ENCODE data around the gene CEBPZOS. TPM values are rescaled to one million over a fixed set of nuclear protein-coding genes. Genes with fewer than 3 reads are reported as not detected.

CEBPZOS gene
- total and polyA plus RNA-seq, 9 of the 15 experiments (the other 6 are each of a cell fraction or from before 2014, with no cell fraction given), result 21.7 to 64.8 (median 46.7) TPM

GRCh38 chr2:37153224-37153623, 43.1 kb upstream of the CEBPZOS start (continued):
- no peak for TF ChIP-seq CREB1 (IDR thresholded peaks at IDR 0.05)
- no peak for TF ChIP-seq CREB1 (CRISPR knock-in tag; IDR thresholded peaks at IDR 0.05)
- no peak for TF ChIP-seq ZNF274 (IDR thresholded peaks at IDR 0.05; ENCODE audit: borderline replicate concordance, low read depth, low read length)

DNA sequence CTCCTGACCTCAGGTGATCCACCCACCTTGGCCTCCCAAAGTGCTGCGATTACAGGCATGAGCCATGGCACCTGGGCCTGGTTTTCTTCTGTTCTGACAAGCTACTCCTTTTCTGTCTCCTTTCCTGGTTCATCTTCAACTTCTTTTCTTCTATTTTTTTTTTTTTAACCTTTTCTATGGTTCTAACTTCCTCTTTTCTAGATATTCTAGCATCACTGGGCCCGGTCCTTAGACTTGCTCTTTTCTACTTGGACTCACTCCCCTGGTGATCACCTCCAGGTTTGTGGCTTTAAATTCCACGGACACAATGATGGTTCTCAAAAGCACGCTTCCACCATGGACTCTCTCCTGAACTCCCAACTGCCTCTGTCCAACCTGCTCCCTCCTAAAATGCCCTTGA, 41.5 kb upstream of the CEBPZOS start:
- FAIRE-seq (no peak), DNase-seq (ENCODE audit: extremely low read depth in 1 of 4, low spot score in 3 of 4) (no peak), ATAC-seq (no peak)
- intact Hi-C loops (cut with micrococcal nuclease) (no loop called here), in situ Hi-C loops (cut with MboI) (loop anchor here (10.0 kb wide), 1 partner anchor 720 kb away; no protein-coding TSS in a partner anchor)
- H3K4me2 ChIP-seq (ENCODE audit: insufficient read depth, low read length), result no peak overlapping the region
- no peaks in the 10 kb centered on the region for H3K36me3 ChIP-seq (ENCODE audit: control insufficient read depth, insufficient read depth, low read length)
- no peaks in the 10 kb centered on the region for H3K27me3 ChIP-seq (ENCODE audit: control insufficient read depth in 2 of 2, insufficient read depth in 2 of 2, low read length in 2 of 2)
- no TSS peak for BruUV-seq (replicated peaks)
- CTCF ChIA-PET (ENCODE audit: low intra/inter-chr PET ratio), result no interaction called here
- no peaks in the 10 kb centered on the region for H3K9me3 ChIP-seq (replicated peaks; ENCODE audit: control insufficient read depth, insufficient read depth, low read depth, low read length)
- peaks cover 7 to 18% of the 10 kb centered on the region in 2 experiments for H3K4me1 ChIP-seq (replicated peaks in 1 of 2; ENCODE audit: control insufficient read depth in 2 of 2, insufficient read depth in 2 of 2, low read length in 2 of 2)
- POLR2A ChIA-PET, result no interaction called here
- no peak overlapping the region for H3K27ac ChIP-seq (ENCODE audit: extremely low read depth, low read depth, low read length)
- H3K4me3 ChIP-seq, result no peak overlapping the region
- no peaks in the 10 kb centered on the region for H4K20me1 ChIP-seq (replicated peaks; ENCODE audit: control insufficient read depth, insufficient read depth, low read length)
- H3K79me2 ChIP-seq (ENCODE audit: control insufficient read depth, insufficient read depth, low read length), result peaks cover 26% of the 10 kb centered on the region
- WGBS (ENCODE audit: insufficient coverage, low coverage, missing lambda C conversion rate), result 86% methylated on average over 3 of the region's 4 CpGs
- H2AFZ ChIP-seq (ENCODE audit: low read depth, low read length), result no peak overlapping the region
- no peaks in the 10 kb centered on the region for H3K9me1 ChIP-seq (ENCODE audit: control insufficient read depth, insufficient read depth, low read length)
- no peak overlapping the region for H3K9ac ChIP-seq (ENCODE audit: insufficient read depth in 1 of 2, low read depth in 2 of 2, low read length in 2 of 2)
- TF ChIP-seq FOXJ3 (CRISPR knock-in tag; IDR thresholded peaks at IDR 0.05) (no peak), NFE2L1 (tag; IDR thresholded peaks at IDR 0.05; ENCODE audit: borderline replicate concordance, low read depth) (no peak), CEBPG (CRISPR knock-in tag; IDR thresholded peaks at IDR 0.05) (no peak), CEBPG (tag; conservative IDR thresholded peaks at IDR 0.05 in 1 of 2, IDR thresholded peaks at IDR 0.05 in 1 of 2) (no peak), ZNF584 (CRISPR knock-in tag; IDR thresholded peaks at IDR 0.05; ENCODE audit: low read depth) (no peak), ZNF41 (CRISPR knock-in tag; conservative IDR thresholded peaks at IDR 0.05) (no peak), SRSF9 (IDR thresholded peaks at IDR 0.05; ENCODE audit: borderline replicate concordance, low read depth, low read length) (no peak), NCOR1 (IDR thresholded peaks at IDR 0.05) (no peak), CAMTA2 (CRISPR knock-in tag; conservative IDR thresholded peaks at IDR 0.05) (no peak), NR1H2 (CRISPR knock-in tag; IDR thresholded peaks at IDR 0.05) (no peak), CHD1 (IDR thresholded peaks at IDR 0.05; ENCODE audit: low read length) (no peak), SAP30 (IDR thresholded peaks at IDR 0.05; ENCODE audit: borderline replicate concordance, insufficient read depth, low read depth, low read length, poor library complexity, severe bottlenecking) (no peak), POLR2A (conservative IDR thresholded peaks at IDR 0.05) (no peak)
- TF ChIP-seq, protein P1, sequence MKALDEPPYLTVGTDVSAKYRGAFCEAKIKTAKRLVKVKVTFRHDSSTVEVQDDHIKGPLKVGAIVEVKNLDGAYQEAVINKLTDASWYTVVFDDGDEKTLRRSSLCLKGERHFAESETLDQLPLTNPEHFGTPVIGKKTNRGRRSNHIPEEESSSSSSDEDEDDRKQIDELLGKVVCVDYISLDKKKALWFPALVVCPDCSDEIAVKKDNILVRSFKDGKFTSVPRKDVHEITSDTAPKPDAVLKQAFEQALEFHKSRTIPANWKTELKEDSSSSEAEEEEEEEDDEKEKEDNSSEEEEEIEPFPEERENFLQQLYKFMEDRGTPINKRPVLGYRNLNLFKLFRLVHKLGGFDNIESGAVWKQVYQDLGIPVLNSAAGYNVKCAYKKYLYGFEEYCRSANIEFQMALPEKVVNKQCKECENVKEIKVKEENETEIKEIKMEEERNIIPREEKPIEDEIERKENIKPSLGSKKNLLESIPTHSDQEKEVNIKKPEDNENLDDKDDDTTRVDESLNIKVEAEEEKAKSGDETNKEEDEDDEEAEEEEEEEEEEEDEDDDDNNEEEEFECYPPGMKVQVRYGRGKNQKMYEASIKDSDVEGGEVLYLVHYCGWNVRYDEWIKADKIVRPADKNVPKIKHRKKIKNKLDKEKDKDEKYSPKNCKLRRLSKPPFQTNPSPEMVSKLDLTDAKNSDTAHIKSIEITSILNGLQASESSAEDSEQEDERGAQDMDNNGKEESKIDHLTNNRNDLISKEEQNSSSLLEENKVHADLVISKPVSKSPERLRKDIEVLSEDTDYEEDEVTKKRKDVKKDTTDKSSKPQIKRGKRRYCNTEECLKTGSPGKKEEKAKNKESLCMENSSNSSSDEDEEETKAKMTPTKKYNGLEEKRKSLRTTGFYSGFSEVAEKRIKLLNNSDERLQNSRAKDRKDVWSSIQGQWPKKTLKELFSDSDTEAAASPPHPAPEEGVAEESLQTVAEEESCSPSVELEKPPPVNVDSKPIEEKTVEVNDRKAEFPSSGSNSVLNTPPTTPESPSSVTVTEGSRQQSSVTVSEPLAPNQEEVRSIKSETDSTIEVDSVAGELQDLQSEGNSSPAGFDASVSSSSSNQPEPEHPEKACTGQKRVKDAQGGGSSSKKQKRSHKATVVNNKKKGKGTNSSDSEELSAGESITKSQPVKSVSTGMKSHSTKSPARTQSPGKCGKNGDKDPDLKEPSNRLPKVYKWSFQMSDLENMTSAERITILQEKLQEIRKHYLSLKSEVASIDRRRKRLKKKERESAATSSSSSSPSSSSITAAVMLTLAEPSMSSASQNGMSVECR (CRISPR knock-in tag; IDR thresholded peaks at IDR 0.05), result no peak
- TF ChIP-seq, protein P2, sequence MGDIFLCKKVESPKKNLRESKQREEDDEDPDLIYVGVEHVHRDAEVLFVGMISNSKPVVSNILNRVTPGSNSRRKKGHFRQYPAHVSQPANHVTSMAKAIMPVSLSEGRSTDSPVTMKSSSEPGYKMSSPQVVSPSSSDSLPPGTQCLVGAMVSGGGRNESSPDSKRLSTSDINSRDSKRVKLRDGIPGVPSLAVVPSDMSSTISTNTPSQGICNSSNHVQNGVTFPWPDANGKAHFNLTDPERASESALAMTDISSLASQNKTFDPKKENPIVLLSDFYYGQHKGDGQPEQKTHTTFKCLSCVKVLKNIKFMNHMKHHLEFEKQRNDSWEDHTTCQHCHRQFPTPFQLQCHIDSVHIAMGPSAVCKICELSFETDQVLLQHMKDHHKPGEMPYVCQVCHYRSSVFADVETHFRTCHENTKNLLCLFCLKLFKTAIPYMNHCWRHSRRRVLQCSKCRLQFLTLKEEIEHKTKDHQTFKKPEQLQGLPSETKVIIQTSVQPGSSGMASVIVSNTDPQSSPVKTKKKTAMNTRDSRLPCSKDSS (IDR thresholded peaks at IDR 0.05; ENCODE audit: low read depth, partially characterized antibody), result no peak
